ENCODE data around the gene NPSR1.
A peak's percentile ranks its signal among the peaks of the same experiment; 100 is the strongest.
"Not testable (repeated sequence)": the region's sequence is repeated elsewhere in the genome, so short reads cannot be mapped to it uniquely, and the experiment has no call there.

Gene NPSR1

DNA sequence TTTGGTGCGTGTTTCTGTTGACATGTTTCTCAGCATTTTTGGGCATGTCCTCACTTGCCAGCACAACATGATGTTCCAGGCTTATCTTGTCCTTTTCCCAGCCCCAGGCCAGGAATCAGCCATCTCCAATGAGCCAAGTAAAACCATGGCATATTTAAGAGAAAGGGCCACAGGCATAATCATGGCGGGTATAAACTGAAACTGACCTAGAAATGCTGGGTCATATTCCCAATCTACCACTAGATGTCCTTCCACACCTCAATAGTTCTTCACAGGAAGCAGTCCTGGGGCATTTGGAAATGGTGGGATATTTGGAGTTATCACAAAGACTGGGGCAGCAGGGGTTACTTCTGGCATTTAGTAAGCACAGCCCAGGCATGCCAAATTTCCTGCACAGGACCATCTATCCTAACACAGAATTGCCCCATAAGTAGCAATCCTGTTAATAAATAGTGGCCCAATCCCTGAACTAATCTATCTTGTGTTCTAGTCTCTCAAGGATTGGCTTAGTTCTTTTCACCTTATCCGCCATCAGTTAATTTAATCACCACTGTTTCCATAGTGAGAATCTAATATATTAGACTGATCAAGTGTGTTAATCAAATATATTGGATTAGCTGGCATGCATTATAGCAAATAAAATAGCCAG is 101.6 kb downstream of the NPSR1 start:
- peak; percentile 40 for DNase-seq

DNA sequence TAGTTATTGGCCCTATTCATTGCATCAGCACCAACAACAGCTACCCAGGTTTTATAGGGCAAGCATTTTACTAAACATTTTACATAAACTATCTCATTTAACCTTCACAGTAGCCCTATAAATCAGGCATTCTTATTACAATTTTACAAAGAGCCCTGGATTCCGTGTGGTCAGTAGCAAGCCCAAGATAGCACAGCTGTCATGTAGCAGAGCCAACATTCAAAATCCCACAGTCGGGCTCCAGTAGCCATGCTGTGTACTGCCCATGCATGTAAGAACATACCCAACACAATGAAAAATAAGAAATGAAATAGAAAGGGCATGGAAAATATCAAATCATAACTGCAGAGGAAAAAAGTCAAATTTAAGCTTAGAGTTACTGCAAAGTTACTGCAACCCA is 102.3 kb downstream of the NPSR1 start:
- DNase-seq = no peak

DNA sequence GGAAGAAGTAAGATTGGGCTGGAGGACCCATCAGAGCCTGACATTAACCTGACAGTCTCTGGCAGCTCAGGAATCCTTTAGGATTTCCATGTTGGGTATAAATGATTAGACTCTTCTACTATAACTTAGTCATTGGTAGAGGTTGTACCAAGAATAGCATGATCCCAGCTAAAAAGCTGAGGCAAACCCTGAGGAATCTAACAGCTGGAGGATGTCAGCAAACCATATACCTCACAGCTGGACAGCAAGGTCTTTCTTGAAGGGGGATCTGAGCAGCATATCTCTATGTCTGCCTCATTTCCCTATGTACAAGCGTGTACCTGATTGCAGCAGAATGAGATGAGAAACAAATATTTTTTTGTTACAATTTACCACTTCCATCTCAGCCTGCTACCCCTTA is 103.2 kb downstream of the NPSR1 start:
- DNase-seq = no peak

DNA sequence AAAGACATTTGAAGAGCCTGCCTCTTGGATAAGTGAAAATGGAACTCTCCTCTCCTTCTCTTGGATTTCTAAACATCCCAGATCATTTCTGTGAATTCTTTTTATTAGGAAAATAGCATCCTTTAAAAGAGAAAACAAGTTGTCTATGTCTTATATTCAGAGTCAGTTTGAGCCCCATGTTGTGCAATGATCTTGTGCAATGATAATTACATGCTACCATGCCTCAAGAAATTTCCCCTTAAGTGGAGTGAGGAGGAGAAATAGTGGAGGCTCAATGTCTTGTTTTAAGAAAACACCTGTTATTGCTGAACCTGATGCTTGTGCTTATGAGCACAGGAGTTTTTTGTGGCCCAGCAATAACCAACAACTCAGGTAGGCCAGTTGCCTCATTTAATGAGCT is 103.6 kb downstream of the NPSR1 start:
- DNase-seq = no peak

DNA sequence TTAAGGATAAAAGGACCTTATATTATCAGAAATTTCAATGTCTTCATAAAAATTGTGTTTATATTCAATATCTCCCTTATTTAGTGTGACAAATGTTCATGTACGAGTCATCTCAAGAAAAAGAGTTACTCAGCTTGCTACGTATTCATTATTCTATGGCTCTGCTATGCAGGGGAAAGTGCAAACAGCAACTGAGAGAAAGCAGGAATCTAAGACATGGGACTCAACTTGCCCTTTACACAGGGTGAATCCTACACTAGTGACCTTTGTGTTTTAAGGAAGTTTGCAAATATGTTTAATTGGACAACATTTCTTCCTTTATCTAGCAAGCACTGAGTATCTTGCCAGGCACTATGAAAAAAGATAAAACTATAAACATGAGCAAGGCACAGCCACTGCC is 104.7 kb downstream of the NPSR1 start:
- no peak for DNase-seq

DNA sequence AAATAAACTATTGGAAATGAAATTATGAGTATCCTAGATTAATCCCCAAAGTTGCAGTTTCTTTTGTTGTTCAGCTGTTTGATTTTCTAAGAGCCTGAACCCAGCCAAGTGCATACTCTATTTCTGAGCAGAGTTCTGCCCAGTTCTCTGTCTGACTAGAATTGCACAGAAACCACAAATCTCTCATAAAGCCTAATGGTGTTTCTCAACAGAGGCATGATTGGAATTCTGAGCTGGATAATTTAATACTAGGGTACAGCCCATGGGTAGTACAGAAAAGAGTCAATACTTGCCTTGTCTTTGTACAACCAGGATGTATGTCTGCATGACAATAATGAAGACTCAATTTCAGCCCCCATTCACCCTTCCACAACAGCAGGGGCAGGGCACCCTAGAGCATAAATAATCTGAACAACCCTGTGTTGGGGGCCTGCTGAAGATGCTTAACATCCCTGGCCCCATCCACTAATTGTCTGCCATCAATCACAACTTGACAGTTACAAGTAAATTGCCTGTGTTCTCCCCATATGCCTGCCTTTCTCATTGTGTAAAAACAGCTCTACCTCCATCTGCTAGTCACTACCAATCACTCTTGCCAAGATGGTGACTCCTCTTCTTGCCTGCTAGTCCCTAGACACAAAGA is 114.4 kb downstream of the NPSR1 start:
- DNase-seq = peak; percentile 98

DNA sequence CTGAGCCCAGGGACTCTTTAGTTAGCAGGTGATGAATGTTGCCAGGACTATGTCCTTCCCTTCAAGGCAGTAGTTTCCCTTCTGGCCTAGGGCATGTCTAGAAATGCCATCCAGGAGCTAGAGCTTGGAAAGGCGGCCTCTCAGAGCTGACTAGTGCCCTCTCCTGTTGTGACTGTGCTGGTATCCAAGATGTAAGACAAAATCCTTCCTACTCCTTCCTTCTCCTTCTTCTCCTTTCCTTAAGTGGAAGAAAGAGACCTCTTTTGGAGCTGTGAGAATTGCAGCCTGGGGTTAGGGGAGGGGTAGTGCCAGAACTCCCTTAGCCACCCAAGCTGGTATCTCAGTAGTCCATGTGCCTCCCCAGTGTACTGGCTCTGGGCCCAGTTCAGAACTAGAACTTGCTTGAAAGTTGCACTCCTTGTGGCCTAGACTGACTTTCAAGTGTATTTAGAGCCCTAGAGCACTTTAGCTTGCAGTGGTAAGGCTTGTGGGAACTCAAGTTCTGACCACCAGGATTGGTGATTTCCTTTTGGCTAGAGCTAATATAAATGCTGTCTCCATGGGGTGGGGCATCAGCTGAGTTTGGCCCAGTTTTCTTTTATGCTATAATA is 118.8 kb downstream of the NPSR1 start:
- no peak for DNase-seq

DNA sequence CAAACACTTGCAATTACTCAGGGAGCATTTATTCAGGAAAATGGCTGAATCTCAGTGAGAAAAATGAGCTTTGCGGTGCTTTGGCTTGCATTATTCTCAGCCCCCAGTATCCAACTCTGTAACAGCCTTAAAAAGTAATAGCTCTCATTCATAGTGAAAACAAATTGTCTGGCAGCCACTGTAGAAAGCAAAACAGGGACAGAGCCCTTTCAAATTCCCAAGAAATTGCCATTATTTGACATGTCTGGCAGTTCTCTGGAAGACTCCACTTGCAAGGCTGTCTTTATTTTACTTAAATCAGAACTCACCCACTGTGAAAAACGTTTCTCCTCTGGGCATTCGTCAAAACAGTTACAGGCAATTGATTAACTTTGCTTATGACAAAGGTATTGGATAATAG is 122.5 kb downstream of the NPSR1 start:
- no peak for DNase-seq

DNA sequence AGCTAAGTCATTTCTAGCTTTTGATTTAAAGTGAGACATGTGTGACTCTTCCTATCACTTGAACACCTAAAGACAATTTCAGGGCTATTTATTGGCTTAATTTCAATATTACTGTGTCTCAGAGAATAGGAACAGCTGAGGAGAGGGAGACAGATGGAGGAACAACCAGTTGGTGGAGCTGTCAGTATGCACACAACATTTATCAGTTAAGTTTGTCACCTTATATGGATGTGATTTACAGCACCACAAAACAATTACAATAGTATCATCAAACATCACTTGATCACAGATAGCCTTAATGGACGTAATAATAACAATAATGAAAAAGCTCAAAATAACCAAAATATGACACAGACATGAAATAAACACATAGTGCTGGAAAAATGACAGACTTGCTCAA is 129.6 kb downstream of the NPSR1 start:
- no peak for DNase-seq

DNA sequence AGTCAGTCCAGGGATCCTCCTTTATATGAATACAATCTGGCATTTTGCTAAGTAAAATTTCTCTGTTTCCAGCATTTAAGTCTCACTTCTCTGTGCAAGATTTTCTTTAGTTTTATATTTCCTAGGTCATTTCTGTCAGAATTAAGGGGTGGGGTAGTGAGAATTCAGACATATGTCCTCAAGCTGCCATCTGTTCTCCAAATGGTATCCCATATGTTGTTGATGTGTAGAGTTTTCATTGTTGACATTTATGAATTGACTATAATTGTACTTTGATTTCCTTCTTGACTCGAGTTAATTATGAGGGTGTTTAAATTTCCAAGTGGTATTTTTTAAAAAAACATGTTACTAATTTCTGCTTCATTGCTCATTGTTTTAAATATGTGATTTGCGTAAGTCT is 148.8 kb downstream of the NPSR1 start:
- DNase-seq = peak; percentile 94

DNA sequence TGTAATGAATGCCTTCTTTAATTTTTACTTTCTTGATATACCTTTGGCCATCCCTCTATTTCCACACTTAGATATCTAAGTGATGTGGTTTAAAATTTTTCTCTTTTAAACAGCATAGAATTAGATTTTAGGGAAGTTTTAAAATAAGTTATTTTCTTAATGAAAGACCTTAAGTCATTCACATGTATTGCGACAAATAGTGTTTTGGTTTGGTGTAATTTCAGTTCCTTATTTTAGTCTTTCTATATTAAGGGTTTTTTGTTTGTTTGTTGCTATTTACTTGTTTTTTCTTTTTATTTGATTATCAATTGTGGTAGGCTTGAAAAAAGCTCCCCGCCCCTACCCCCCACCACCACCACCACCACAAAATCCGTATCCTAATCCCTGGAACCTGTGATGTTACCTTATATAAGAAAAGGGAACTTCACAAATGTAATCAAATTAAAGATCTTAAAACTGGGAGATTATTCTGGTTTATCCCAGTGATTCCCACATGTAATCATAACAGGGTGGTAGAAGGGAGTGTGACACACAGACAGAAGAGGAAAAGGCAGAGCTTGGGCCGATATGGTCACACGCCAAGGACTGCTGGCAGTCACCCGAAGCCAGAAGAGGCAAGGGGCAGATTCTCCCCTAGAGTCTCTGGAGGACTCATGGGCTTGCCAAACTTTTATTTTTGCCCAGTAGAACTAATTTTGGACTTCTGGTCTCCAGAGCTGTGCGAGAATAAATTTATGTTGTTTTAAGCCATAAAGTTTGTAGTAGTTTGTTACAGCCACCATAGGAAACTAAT is 149.7 kb downstream of the NPSR1 start:
- no peak for DNase-seq

DNA sequence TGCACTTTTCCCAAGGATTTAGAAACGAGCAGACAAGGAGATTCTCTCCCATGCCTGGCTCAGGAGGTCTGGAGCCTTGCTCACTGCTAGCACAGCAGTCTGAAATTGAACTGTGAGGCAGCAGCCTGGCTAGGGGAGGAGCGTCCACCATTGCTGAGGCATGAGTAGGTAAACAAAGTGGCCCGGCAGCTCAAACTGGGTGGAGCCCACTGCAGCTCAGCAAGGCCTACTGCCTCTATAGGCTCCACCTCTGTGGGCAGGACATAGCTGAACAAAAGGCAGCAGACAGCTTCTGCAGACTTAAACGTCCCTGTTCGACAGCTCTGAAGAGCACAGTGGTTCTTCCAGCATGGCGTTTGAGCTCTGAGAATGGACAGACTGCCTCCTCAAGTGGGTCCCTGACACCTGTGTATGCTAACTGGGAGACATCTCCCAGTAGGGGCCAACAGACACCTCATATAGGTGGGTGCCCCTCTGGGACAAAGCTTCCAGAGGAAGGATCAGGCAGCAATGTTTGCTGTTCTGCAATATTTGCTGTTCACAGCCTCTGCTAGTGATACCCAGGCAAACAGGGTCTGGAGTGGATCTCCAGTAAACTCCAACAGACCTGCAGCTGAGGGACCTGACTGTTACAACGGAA is 156.3 kb downstream of the NPSR1 start:
- DNase-seq = not testable (repeated sequence)

DNA sequence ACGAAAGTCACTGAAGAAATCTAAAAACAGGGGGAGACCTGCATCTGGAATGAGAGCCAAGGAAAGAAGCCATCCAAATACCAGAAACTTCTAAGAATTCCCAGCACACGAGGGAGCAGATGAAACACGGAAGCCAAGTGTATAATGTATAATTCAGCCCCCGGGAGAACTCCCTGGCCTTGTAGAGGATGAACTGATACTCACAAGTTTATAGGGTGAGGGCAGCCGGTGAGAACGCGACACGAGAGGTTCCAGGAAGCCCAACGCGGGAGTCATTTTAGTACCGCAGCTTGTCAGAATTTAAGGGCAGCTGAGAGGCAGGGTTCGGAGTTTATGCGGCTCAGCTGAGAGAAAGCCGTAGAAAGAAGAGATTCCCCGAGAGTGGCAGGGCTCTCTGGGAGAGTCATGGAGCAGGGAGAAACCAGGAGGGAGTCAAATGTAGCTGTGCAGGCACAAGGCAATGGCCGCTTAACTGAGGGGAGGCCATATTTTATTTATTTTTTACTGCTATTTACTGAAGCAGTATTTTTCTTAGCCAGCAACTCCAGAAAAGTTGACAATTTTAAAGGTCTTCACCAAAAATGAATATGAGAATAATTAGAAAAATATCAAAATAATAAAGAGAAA is 164.0 kb downstream of the NPSR1 start:
- DNase-seq = no peak

DNA sequence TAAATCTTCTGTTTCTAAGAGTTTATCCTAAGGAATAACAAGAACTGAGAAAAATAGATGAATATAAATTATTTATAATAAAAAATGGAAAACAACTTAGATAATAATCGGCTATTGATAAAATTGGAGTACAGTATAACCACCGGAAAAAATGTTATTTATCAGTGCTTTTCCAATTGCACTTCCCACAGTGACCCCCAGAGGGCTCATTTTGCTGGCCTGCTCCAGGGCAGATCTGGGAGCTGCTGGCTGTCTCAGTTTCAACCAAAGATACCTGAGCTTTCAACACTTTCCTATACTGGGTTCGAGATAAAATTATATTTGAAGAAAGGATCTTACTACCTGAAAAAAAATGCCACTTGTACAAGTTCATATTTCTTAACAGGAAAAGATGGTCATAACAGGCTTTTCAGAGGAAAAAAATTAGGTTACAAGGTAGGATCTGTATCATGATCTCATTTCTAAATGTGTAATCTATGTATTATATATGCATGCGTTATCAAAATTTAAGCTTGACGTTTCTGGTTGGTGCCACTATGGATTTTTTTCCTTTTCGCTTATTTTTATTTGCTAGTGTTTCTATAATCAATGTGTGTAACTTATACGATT is 165.7 kb downstream of the NPSR1 start:
- peak; percentile 46 for DNase-seq

DNA sequence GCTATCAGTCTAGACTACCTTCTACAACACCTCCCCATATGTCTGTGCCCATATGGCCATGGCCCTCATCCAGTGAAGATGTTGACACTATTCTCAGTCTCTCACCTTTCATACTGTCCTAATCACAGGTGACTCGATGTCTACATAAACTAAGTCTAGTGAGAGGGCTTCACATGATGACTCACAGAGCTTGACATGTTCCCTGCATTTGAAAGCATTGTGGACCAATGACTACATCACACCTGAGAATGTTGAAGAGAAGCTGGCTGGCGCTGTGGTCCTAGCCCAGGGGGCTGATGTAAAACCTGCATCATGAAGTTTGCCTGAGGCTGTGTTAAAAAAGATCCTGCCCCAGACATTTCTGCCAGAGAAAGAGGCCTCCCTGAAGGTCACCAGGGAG is 167.2 kb downstream of the NPSR1 start:
- no peak for DNase-seq

DNA sequence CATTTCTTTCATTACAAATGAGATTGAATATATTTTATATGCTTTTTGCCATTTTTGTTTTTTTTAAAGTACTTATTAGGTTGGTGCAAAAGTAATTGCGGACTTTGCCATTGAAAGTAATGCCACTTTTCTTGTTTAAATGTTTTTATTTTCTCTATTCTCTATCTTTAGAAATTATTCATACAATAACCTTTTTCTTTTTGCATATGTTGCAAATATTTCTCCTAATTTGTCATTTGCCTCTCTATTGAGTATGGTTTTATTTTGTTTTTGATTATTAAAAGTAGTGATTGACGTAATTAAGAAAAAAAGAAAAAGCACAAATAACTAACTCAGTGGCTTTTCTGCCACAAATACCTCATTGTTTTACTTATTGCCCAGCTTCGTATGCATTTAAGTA is 172.4 kb downstream of the NPSR1 start:
- no peak for DNase-seq

DNA sequence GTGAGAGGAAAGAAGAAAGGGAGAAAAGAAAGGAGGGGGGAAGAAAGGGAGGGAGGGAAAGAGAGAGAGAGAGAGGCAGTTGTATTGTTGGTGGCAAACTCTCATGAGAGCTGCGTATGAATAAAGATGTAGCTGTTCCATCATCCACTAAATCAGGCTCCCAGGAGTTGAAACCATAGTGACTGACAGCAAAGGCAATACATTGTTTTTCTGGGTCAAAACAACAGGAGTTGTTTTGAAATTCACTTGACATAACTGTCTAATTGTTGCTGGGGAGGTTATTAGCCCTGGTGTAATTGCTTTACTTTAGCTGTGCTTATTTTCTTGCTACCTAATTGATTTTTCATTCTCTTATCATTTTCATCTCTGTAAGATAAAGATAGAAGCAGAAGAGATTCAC is 173.4 kb downstream of the NPSR1 start:
- no peak for DNase-seq

DNA sequence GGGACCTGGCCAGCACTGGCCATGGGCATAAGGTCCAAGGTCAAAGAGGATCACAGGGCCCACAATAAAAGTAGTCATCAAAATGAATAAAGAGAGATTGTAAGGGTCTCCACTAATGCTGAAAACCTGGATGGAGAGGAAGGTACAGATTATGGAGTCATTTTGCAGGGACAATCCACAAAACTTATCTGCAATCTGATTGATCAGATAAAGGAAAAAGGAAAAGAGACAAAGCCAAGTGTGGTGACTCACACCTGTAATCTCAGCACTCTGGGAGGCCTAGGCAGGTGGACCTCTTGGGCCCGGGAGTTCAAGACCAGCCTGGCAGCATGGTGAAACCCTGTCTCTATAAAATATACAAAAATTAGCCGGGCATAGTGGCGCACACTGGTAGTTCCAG is 174.0 kb downstream of the NPSR1 start:
- DNase-seq = no peak

DNA sequence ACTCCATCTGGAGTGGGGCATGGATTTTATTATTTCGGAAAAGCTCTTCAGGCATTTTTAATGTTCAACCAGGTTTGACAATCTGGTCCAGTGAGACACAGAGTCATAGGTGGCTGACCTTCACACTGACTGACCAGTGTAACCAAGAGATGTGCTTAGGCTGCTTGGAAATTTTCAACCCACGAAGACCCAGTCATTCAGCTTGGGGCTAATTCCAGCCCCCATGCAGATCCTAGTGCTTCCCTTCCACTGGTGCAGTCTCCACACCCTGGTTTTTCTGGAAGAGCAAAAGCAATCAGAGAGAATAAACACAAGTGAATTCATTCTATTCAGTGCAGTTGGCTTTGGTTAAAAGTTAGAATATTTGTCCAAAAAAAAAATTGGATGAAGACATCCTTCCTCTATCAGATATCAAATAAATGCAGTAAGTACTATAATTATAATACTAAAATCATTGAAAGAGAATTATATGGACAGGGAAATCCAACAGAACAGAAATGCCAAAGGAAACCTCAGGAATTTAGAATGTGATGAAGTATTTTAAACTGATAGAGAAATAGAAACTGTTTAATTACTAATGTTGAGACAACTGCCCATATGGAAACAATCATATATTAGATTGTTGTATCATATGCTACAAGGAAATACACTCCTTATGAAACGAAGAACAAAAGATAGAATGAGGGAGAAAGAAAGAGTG is 178.0 kb downstream of the NPSR1 start:
- no peak for DNase-seq

DNA sequence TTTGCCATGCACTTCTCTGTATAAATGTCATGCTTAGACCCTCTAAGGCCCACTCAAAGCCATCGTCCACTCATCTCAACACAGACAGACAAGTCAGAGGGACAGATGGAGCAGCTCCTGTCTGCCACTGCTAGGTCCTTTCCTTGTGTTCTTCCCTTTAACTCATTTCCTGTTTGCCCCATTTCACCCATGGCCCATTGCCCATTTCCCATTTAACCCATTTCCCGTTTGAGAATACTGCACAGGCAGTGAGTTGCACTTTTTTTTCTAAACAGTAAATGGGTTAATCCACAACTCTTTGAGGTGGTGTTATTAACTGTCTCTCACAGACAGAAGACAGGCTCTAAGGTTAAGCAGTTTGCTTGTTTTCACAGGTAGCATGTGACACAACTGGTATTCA is 179.3 kb downstream of the NPSR1 start:
- no peak for DNase-seq

DNA sequence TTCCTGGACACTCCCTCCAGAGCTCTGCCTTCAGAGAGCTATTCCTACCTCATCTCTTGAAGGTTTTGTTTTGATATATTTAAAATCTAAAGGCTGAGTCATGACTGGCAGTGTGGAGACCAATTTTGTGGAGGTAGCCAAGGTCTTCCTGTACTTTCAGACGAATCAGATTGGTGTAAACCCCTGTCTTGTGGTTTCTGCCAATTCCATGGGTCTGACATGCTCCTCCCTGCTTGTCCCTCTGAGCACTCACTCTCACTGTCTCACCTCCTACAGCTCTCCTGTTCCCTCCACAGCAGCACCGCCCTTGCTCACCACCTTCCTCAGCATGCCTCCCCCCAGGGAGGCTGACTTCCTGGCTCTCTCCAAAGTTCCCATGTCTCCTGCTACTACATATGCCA is 179.8 kb downstream of the NPSR1 start:
- no peak for DNase-seq

DNA sequence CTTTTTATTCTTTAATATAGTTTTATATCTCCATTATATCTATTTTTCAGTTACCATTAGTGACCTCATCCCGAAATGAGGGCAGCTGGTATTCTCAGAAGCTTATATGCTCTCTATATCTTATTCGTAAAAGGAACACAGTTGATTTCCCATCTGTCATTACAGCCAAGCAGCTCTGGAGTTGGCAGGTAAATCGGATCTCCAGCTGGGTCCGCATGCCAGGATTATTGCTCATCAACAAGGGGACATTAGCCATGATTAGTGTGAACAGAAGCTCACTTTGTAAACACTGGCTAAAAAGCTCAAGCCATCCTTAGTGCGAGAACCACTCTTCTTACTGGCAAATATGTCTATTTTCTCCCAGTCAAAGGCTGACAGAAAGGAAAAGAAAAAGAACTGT is 180.3 kb downstream of the NPSR1 start:
- DNase-seq = peak; percentile 69

Data from NCI-H1694 (cell line).